Endothelial cell (in vitro differentiated cells): Measurements from ENCODE around the gene MPZL3. TPM values are rescaled to one million over a fixed set of nuclear protein-coding genes. Genes with fewer than 3 reads are reported as not detected.

Experiments
- DNase-seq: peaks from one replicate; pipeline ENCODE4 v3.0.0; 2021; ENCODE audit warnings: low spot score
- H3K27ac Mint-ChIP-seq: one replicate; pipeline ENCODE4 v1.8.0; 2021; ENCODE audit warnings: mixed read lengths, inconsistent platforms; ENCODE audit not compliant: unreplicated experiment
- H3K27me3 Mint-ChIP-seq: one replicate; pipeline ENCODE4 v1.8.0; 2021; ENCODE audit warnings: mild to moderate bottlenecking, moderate library complexity, mixed read lengths, inconsistent platforms; ENCODE audit not compliant: unreplicated experiment
- H3K36me3 Mint-ChIP-seq: one replicate; pipeline ENCODE4 v1.8.0; 2021; ENCODE audit warnings: mild to moderate bottlenecking, low read depth, mixed read lengths, inconsistent platforms; ENCODE audit not compliant: unreplicated experiment
- H3K4me1 Mint-ChIP-seq: one replicate; pipeline ENCODE4 v1.8.0; 2021; ENCODE audit warnings: mild to moderate bottlenecking, mixed read lengths, inconsistent platforms; ENCODE audit not compliant: unreplicated experiment
- H3K4me3 Mint-ChIP-seq: one replicate; pipeline ENCODE4 v1.8.0; 2021; ENCODE audit warnings: mild to moderate bottlenecking, mixed read lengths, inconsistent platforms; ENCODE audit not compliant: unreplicated experiment
- H3K9me3 Mint-ChIP-seq: one replicate; pipeline ENCODE4 v1.8.0; 2021; ENCODE audit warnings: mixed read lengths, inconsistent platforms; ENCODE audit not compliant: unreplicated experiment
- CTCF ChIP-seq: fragments of 200-600 bp; sonication (generic); IDR thresholded peaks from one replicate; pipeline ENCODE4 v1.5.0; 2021; ENCODE audit warnings: antibody characterized with exemption; ENCODE audit not compliant: unreplicated experiment
- long read RNA-seq: library from polyadenylated mRNA; unstranded; transcript quantifications from one replicate; pipeline ENCODE4 v2.0.0, GENCODE V29; 2020; ENCODE audit not compliant: unreplicated experiment
- total RNA-seq: library from RNA; stranded (reverse); fragmentation: NEBNext Ultra II Directional; extraction: Animal tissue kit (Norgen Biotek cat#: 25700); gene quantifications from one replicate; pipeline ENCODE4 v1.2.1, GENCODE V29; 2021; ENCODE audit not compliant: unreplicated experiment

Gene MPZL3
- total RNA-seq, result 10.7 TPM
- long read RNA-seq, partial matches to known transcripts, result 0 of 1 reads
- long read RNA-seq, other reads (novel, unspliced or antisense), result 0 of 1 reads

- peak; percentile 67 for DNase-seq
- Mint-ChIP-seq H3K27me3 (no peaks in the 10 kb centered on the region), H3K9me3 (no peaks in the 10 kb centered on the region), H3K4me3 (peak within 1 kb of the TSS; percentile 94), H3K36me3 (no peaks in the 10 kb centered on the region), H3K4me1 (peaks cover 5% of the 10 kb centered on the region), H3K27ac (peak within 1 kb of the TSS; percentile 98)
- TF ChIP-seq CTCF, result no peak
Observed at GRCh38 chr11:118251858-118252652, at the start of gene MPZL3. Gene MPZL3, minus strand, starts transcription at chr11:118252365. Its CDS starts 71 bp downstream, at chr11:118252294.

GRCh38 chr11:118301600-118302195 lies 49.5 kb upstream of the MPZL3 start:
- H3K27me3 Mint-ChIP-seq, result no peaks in the 10 kb centered on the region
- H3K36me3 Mint-ChIP-seq, result no peaks in the 10 kb centered on the region
- H3K27ac Mint-ChIP-seq, result no peak overlapping the region
- H3K9me3 Mint-ChIP-seq, result no peaks in the 10 kb centered on the region
- H3K4me3 Mint-ChIP-seq, result no peak overlapping the region
- no peak for DNase-seq
- no peak for TF ChIP-seq CTCF
- peaks cover 9% of the 10 kb centered on the region for H3K4me1 Mint-ChIP-seq

- Mint-ChIP-seq H3K36me3 (no peaks in the 10 kb centered on the region), H3K27ac (no peak overlapping the region), H3K4me1 (no peaks in the 10 kb centered on the region), H3K27me3 (peaks cover 1% of the 10 kb centered on the region), H3K4me3 (no peak overlapping the region), H3K9me3 (no peaks in the 10 kb centered on the region)
- no peak for DNase-seq
- TF ChIP-seq CTCF, result no peak
Observed at GRCh38 chr11:118295815-118296454, 43.8 kb upstream of the MPZL3 start.

GRCh38 chr11:118295199-118295598 lies 43.0 kb upstream of the MPZL3 start:
- H3K27me3 Mint-ChIP-seq, result peaks cover 1% of the 10 kb centered on the region
- no peak overlapping the region for H3K27ac Mint-ChIP-seq
- H3K36me3 Mint-ChIP-seq, result no peaks in the 10 kb centered on the region
- no peak for TF ChIP-seq CTCF
- no peak for DNase-seq
- H3K4me3 Mint-ChIP-seq, result no peak overlapping the region
- H3K9me3 Mint-ChIP-seq, result no peaks in the 10 kb centered on the region
- no peaks in the 10 kb centered on the region for H3K4me1 Mint-ChIP-seq
